Heart right ventricle (tissue), 16 donors: ENCODE results near the gene NSUN6. TPM values are rescaled to one million over a fixed set of nuclear protein-coding genes. Genes with fewer than 3 reads are reported as not detected.

ENCODE experiments used
- ATAC-seq, 8 donors: fragments of 200-7000 bp; cut with Tn5 transposase; one replicate each; pipeline ENCODE4 v1.9.1; 2020; ENCODE audit warnings: mild to moderate bottlenecking in 8 of 8, moderate library complexity in 8 of 8, moderate number of reproducible peaks in 1 of 8
- DNase-seq, 2 donors: peaks; one replicate each; pipeline ENCODE4 v3.0.0-alpha.2; 2020
- H3K27ac ChIP-seq, 10 donors: fragments of 200-600 bp; sonication (generic) in 2 of 10; one replicate each; pipeline versions ENCODE4 v1.5.0 to v1.8.0; 2020 to 2022; ENCODE audit warnings: mild to moderate bottlenecking in 3 of 10
- H3K27me3 ChIP-seq, 7 donors: fragments of 200-600 bp; one replicate each; pipeline ENCODE4 v1.8.0; 2021 to 2022; ENCODE audit warnings: mild to moderate bottlenecking in 2 of 7
- H3K36me3 ChIP-seq, 9 donors: fragments of 200-600 bp; sonication (generic) in 1 of 9; one replicate each; pipeline versions ENCODE4 v1.5.0 to v1.8.0; 2020 to 2022; ENCODE audit warnings: mild to moderate bottlenecking in 2 of 9
- H3K4me1 ChIP-seq, 9 donors: fragments of 200-600 bp; sonication (generic) in 1 of 9; one replicate each; pipeline versions ENCODE4 v1.5.0 to v1.8.0; 2020 to 2022; ENCODE audit warnings: mild to moderate bottlenecking in 4 of 9
- H3K4me3 ChIP-seq, 10 donors: fragments of 200-600 bp; sonication (generic) in 2 of 10; one replicate each; pipeline versions ENCODE4 v1.5.0 to v1.8.0; 2020 to 2022; ENCODE audit warnings: mild to moderate bottlenecking in 7 of 10, moderate library complexity in 2 of 10
- H3K9me3 ChIP-seq, 11 donors: fragments of 200-600 bp in 10 of 11; sonication (generic) in 2 of 11; one replicate each; pipeline versions ENCODE4 v1.5.0 to v1.8.0; 2013 to 2022; ENCODE audit warnings: mild to moderate bottlenecking in 2 of 11, control low read depth in 1 of 11, moderate library complexity in 1 of 11
- WGBS, 2 donors: extraction: QIAGEN DNeasy Blood & Tissue Kit; methylation state at CpG; one replicate each; pipeline ENCODE4 v1.1.7; 2013; ENCODE audit warnings: inconsistent platforms in 1 of 2; 5-methylcytosine and 5-hydroxymethylcytosine counted together
- intact Hi-C, 10 donors: fragments of 100-400 bp; cut with DNase I; formaldehyde crosslinking; loops; one replicate each; pipeline versions ENCODE4 v1.11.1 to v1.14.2; 2022
- polyA plus RNA-seq, 2 donors: library from polyadenylated mRNA; stranded (reverse); fragments of 200-250 nt; gene quantifications; one replicate each; pipeline ENCODE4 v1.2.3, GENCODE V29; 2013
- total RNA-seq, 10 donors: library from RNA; stranded (reverse); fragmentation: NEBNext Ultra II Directional in 3 of 10; extraction: Animal tissue kit (Norgen Biotek cat#: 25700) in 3 of 10; gene quantifications; one replicate each; pipeline versions ENCODE4 v1.2.1 to v1.2.4, GENCODE V29; 2021 to 2023
- TF ChIP-seq, protein P1 (sequence below), 9 donors: fragments of 200-600 bp; sonication (generic) in 2 of 9; IDR thresholded peaks; one replicate each; pipeline versions ENCODE4 v1.5.0 to v1.8.0; 2021 to 2022; ENCODE audit warnings: antibody characterized with exemption in 9 of 9, mild to moderate bottlenecking in 5 of 9, moderate library complexity in 1 of 9
- donor health status: Arrhythmogenic right ventricular cardiomyopathy.
- donor health status: ischemic (EF 13 %, LVEDD 7.1; RV severe dilation, severe dysfunction).
- donor health status: healthy with polysubstance abuse.
- donor health status: DM: no; HTN: yes; CAD: no.
- donor health status: DM: no; HTN: no; CAD: no.
- donor health status: ischemic (EF 25% LVEDD 6.9; RV normal size, moderate dysfunction).
- donor health status: ischemic (EF 25% LVEDD 5.7; RV mildly dilated, moderate dysfunction).
- donor health status: healthy.
- donor health status: DM: yes; HTN: yes; CAD: no.
- donor health status: Ischemic cardiomyopathy.
- donor health status: ischemic (EF 35%, LVEDD 5.7; RV mildly dilated, moderate dysfunction).
- donor health status: nonischemic (EF 11% LVEDD 7.7; RV severe dilation, severe dysfunction).
- donor health status: DM: yes; HTN: yes; CAD: no.
- donor health status: PGD.
- donor health status: ischemic (EF 29% LVEDD 5.4; RV normal size, mild dysfunction).
- donor health status: nonischemic (EF 23%, LVEDD 6.1; RV moderate dilation, normal function).

The NSUN6 gene
- total and polyA plus RNA-seq, 12 donors, result 4.9 to 13.5 (median 8.7) TPM

DNA sequence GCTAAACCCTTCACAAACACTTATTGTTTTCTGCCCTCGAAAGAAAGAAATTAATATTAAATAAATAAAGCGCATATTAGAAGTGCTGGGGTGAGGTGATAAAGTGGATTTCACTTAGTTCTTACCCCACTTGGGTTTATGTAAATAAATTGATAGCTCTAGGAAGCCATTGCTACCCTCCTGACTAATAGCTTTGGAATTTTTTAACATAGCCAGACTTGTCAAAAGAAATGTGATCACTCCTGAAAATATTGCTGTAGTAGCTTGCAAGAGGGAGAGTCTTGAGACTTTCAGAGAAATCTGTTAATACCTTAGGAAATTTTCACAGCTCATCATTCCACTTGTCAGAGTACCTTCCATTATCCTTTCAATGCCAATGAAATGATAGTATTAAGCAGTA, 15.4 kb upstream of the NSUN6 start:
- intact Hi-C loops, result no loop called here
- peaks cover 0 to 49% (median 25%) of the 10 kb centered on the region in 9 donors for H3K36me3 ChIP-seq
- H3K27ac ChIP-seq, result no peak overlapping the region
- H3K4me1 ChIP-seq, result peaks cover 0 to 35% (median 17%) of the 10 kb centered on the region in 9 donors
- ATAC-seq (no peak), DNase-seq (no peak)
- H3K4me3 ChIP-seq, result no peak overlapping the region
- 88 to 96% methylated on average over 2 of the region's 2 CpGs for WGBS, 2 donors
- H3K27me3 ChIP-seq, result no peaks in the 10 kb centered on the region
- no peaks in the 10 kb centered on the region for H3K9me3 ChIP-seq
- TF ChIP-seq, protein P1, sequence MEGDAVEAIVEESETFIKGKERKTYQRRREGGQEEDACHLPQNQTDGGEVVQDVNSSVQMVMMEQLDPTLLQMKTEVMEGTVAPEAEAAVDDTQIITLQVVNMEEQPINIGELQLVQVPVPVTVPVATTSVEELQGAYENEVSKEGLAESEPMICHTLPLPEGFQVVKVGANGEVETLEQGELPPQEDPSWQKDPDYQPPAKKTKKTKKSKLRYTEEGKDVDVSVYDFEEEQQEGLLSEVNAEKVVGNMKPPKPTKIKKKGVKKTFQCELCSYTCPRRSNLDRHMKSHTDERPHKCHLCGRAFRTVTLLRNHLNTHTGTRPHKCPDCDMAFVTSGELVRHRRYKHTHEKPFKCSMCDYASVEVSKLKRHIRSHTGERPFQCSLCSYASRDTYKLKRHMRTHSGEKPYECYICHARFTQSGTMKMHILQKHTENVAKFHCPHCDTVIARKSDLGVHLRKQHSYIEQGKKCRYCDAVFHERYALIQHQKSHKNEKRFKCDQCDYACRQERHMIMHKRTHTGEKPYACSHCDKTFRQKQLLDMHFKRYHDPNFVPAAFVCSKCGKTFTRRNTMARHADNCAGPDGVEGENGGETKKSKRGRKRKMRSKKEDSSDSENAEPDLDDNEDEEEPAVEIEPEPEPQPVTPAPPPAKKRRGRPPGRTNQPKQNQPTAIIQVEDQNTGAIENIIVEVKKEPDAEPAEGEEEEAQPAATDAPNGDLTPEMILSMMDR (IDR thresholded peaks at IDR 0.05), result no peak

- DNase-seq, result no peak
- Histone ChIP-seq H3K9me3 (no peaks in the 10 kb centered on the region), H3K4me1 (peaks cover 0 to 43% (median 25%) of the 10 kb centered on the region in 9 donors), H3K4me3 (no peak overlapping the region), H3K36me3 (peaks cover 0 to 41% (median 18%) of the 10 kb centered on the region in 9 donors), H3K27me3 (no peaks in the 10 kb centered on the region), H3K27ac (no peak overlapping the region)
- intact Hi-C loops, result no loop called here
- WGBS, 2 donors, result 64 to 66% methylated on average over 3 of the region's 3 CpGs
- TF ChIP-seq, protein P1 (IDR thresholded peaks at IDR 0.05), result no peak
- ATAC-seq, result no peak
Observed at GRCh38 chr10:18665815-18666558, 14.6 kb upstream of the NSUN6 start.

DNA sequence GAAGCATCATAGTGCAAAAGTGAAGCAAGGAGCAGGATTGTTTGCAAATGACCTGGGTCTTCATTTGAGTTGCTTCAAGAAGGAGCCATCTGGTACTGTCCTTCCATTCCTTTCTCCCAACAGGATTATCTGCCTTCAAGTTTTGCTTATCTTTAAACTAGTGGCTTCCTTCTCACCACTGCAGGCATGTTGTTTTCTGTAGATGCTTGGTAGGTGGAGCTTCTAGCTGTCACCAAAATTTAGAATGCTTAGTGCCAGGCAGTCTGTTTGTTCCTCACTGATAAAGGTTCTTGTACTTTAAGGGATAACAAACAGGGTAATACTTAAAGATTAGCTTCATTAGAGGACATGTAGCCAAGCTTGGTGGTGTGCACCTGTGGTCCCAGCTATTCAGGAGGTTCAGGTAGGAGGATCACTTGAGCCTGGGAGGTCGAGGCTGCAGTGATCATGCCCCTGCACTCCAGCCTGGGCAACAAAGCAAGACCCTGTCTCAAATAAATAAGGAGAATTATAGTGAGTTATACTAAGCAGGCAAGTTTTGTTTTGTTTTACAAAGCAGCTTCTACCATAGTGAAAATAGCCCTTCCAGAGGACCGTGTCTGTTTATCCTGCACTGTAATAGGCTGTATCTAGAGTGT, 13.6 kb upstream of the NSUN6 start:
- 83 to 89% methylated on average over 2 of the region's 2 CpGs for WGBS, 2 donors
- Histone ChIP-seq H3K9me3 (no peaks in the 10 kb centered on the region), H3K27me3 (no peaks in the 10 kb centered on the region), H3K36me3 (peaks cover 0 to 31% (median 15%) of the 10 kb centered on the region in 9 donors), H3K4me3 (no peak overlapping the region), H3K4me1 (peaks cover 0 to 54% (median 31%) of the 10 kb centered on the region in 9 donors), H3K27ac (no peak overlapping the region)
- DNase-seq (no peak), ATAC-seq (no peak)
- intact Hi-C loops, result no loop called here
- TF ChIP-seq, protein P1 (IDR thresholded peaks at IDR 0.05), result no peak

DNA sequence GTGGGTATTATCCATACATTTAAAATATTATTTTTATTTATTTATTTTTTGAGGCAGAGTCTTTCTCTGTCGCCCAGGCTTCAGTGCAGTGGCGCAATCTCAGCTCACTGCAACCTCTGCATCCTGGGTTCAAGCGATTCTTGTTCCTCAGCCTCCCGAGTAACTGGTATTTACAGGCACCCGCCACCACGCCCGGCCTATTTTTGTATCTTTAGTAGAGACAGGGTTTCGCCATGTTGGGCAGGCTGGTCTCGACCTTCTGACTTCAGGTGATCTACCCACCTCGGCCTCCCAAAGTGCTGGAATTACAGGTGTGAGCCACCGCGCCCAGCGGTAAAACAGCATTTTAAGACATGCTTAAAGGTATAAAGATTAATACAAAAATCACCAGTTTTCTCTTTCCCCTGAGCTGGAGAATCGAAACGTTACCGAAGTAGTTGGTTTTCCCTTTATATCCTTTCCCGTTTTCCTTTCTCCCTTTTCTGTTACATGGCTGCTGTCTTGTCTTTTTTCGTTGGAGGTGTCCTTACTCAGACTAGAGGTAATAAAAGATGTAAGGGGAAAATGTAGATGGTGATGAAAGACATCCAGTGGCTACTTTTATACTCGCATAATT, 9.5 kb upstream of the NSUN6 start:
- Histone ChIP-seq H3K4me3 (peak overlapping the region in 9 of 10 donors; percentile 61 to 97 (median 92)), H3K27me3 (no peaks in the 10 kb centered on the region), H3K36me3 (no peaks in the 10 kb centered on the region), H3K27ac (peak overlapping the region in 1 of 10 donors; percentile 9), H3K4me1 (peaks cover 0 to 58% (median 39%) of the 10 kb centered on the region in 9 donors), H3K9me3 (no peaks in the 10 kb centered on the region)
- intact Hi-C loops, result no loop called here
- ATAC-seq (no peak), DNase-seq (no peak)
- 88 to 89% methylated on average over 19 of the region's 19 CpGs for WGBS, 2 donors
- TF ChIP-seq, protein P1 (IDR thresholded peaks at IDR 0.05), result no peak
